Esophagus squamous epithelium (tissue), 5 donors: ENCODE measurements around the gene ATP8B3. TPM values are rescaled to one million over a fixed set of nuclear protein-coding genes. Genes with fewer than 3 reads are reported as not detected.

ENCODE experiments used
- DNase-seq: peaks from one replicate; lab custom pipeline; 2025; lab: John Stamatoyannopoulos, UW
- H3K27ac ChIP-seq, 4 donors: fragments of 200-600 bp; sonication (generic); one replicate each; pipeline ENCODE4 v1.5.1; 2016 to 2019; ENCODE audit warnings: mild to moderate bottlenecking in 1 of 4
- H3K27me3 ChIP-seq, 4 donors: fragments of 200-600 bp; sonication (generic); 1 replicate in 3 of 4; 2 replicates in 1 of 4; pipeline versions ENCODE4 v1.5.1 to v1.6.0; 2017 to 2021; ENCODE audit warnings: antibody characterized with exemption in 1 of 4
- H3K36me3 ChIP-seq, 3 donors: fragments of 200-600 bp; sonication (generic); one replicate each; pipeline ENCODE4 v1.5.1; 2016 to 2019
- H3K4me1 ChIP-seq, 3 donors: fragments of 200-600 bp; sonication (generic); one replicate each; pipeline ENCODE4 v1.5.1; 2017 to 2019
- H3K4me3 ChIP-seq, 4 donors: fragments of 200-600 bp; sonication (generic); 1 replicate in 3 of 4; 2 replicates in 1 of 4; pipeline ENCODE4 v1.5.1; 2016 to 2019; ENCODE audit warnings: mild to moderate bottlenecking in 2 of 4, moderate library complexity in 1 of 4
- H3K9me3 ChIP-seq, 3 donors: fragments of 200-600 bp; sonication (generic); one replicate each; pipeline ENCODE4 v1.5.1; 2016 to 2019
- POLR2A ChIP-seq, 4 donors: fragments of 450-650 bp; IDR thresholded peaks; one replicate each; pipeline ENCODE4 v1.6.1; 2017; ENCODE audit warnings: antibody characterized with exemption in 4 of 4, mild to moderate bottlenecking in 4 of 4, moderate library complexity in 3 of 4
- WGBS, 2 donors: methylation state at CpG; one replicate each; pipeline ENCODE4 v1.1.5; 2018; 5-methylcytosine and 5-hydroxymethylcytosine counted together
- intact Hi-C: fragments of 100-400 bp; cut with DNase I; formaldehyde crosslinking; loops from one replicate; pipeline ENCODE4 v1.15.0; 2022
- total RNA-seq, 4 donors: library from RNA; depleted of rRNA; stranded (reverse); fragments of >200 nt; gene quantifications; one replicate each; pipeline ENCODE4 v1.1.0, GENCODE V29; 2016
- TF ChIP-seq, protein P1 (sequence below), 6 experiments: fragments of 450-650 bp in 4 of 6; fragments of 200-600 bp in 2 of 6; sonication (generic) in 2 of 6; IDR thresholded peaks; one replicate each; pipeline ENCODE4 v1.5.1; 2016 to 2019; ENCODE audit warnings: antibody characterized with exemption in 6 of 6, mild to moderate bottlenecking in 4 of 6, moderate library complexity in 4 of 6
- donor health status: DM: yes; HTN: yes; CAD: no.

ATP8B3 gene
- total RNA-seq, 4 donors from 2014 or later = 0.57 to 3.0 (median 1.4) TPM

DNA sequence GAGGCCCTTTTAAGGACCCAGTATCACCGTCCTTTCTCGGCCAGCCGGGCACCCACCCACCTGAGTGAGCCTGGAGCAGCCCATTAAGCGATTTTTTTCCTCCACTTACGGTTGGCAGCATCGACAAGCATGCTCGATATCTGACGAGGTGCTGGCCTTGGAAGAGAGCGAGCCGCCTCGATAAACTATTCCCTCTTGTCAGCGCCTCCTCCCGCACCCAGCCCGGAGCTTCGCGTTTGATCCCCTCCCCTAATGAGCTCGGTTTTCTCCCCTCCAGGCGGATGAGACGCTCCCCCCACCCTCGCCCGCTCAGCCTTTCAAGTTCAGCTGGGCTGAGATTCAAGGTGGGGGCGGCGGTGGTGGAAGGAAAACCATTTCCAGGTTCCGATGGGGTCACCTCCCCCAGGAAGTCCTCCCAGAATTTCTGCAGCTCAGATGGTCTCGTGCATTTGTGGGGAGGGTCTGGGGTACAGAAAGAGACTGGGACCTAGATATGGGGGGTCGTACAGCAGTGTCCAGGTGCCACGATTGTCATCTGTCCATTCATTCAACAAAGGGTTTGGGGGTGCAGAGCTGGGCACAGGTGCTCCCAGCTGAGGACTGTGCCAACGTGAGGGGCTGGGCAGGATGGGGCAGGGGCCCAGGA, 77.6 kb downstream of the ATP8B3 start:
- no peaks in the 10 kb centered on the region for H3K9me3 ChIP-seq
- 9 to 25% methylated on average over 8 to 19 of the region's 28 CpGs for WGBS, 2 donors

More for the DNA sequence above, 77.6 kb downstream of the ATP8B3 start:
- Histone ChIP-seq H3K4me1 (no peaks in the 10 kb centered on the region), H3K27ac (no peak overlapping the region), H3K36me3 (no peaks in the 10 kb centered on the region), H3K27me3 (peaks cover 0 to 100% (median 9%) of the 10 kb centered on the region in 4 donors), H3K4me3 (no peak overlapping the region)
- intact Hi-C loops = no loop called here
- TF ChIP-seq, protein P1, sequence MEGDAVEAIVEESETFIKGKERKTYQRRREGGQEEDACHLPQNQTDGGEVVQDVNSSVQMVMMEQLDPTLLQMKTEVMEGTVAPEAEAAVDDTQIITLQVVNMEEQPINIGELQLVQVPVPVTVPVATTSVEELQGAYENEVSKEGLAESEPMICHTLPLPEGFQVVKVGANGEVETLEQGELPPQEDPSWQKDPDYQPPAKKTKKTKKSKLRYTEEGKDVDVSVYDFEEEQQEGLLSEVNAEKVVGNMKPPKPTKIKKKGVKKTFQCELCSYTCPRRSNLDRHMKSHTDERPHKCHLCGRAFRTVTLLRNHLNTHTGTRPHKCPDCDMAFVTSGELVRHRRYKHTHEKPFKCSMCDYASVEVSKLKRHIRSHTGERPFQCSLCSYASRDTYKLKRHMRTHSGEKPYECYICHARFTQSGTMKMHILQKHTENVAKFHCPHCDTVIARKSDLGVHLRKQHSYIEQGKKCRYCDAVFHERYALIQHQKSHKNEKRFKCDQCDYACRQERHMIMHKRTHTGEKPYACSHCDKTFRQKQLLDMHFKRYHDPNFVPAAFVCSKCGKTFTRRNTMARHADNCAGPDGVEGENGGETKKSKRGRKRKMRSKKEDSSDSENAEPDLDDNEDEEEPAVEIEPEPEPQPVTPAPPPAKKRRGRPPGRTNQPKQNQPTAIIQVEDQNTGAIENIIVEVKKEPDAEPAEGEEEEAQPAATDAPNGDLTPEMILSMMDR (IDR thresholded peaks at IDR 0.05) = no peak
- no peak for TF ChIP-seq POLR2A (IDR thresholded peaks at IDR 0.05)
- DNase-seq = no peak

Other genes starting within 250 kb of the ATP8B3 start
- 10 to 100 TPM; 21.4 to 26.6 (median 23.0) TPM for gene MEX3D, start 244.0 kb downstream of the ATP8B3 start, total RNA-seq
- gene MBD3, start 219.4 kb downstream of the ATP8B3 start, total RNA-seq = 10 to 100 TPM; 74.8 to 87.9 (median 84.3) TPM
- 10 to 100 TPM; 47.1 to 74.4 (median 59.1) TPM for gene UQCR11, start 206.8 kb downstream of the ATP8B3 start, total RNA-seq
- gene TCF3, start 159.7 kb downstream of the ATP8B3 start, total RNA-seq = 10 to 100 TPM; 29.9 to 66.0 (median 47.9) TPM
- gene ONECUT3, start 58.8 kb downstream of the ATP8B3 start, total RNA-seq = not detected
- gene REXO1, start 36.2 kb upstream of the ATP8B3 start, total RNA-seq = 10 to 100 TPM in 3 of 4 donors, 1 to 10 TPM in 1; 7.5 to 16.4 (median 15.4) TPM
- 10 to 100 TPM in 1 of 4 donors, 1 to 10 TPM in 3; 8.3 to 13.5 (median 9.1) TPM for gene KLF16, start 51.3 kb upstream of the ATP8B3 start, total RNA-seq
- 10 to 100 TPM; 78.4 to 91.7 (median 82.9) TPM for gene ABHD17A, start 73.2 kb upstream of the ATP8B3 start, total RNA-seq
- gene ADAT3, start 93.1 kb upstream of the ATP8B3 start, total RNA-seq = 10 to 100 TPM in 2 of 4 donors, 1 to 10 TPM in 2; 4.7 to 20.4 (median 11.1) TPM
- 100 to 1,000 TPM in 1 of 4 donors, 10 to 100 TPM in 3; 49.8 to 144 (median 83.9) TPM for gene SCAMP4, start 93.1 kb upstream of the ATP8B3 start, total RNA-seq
- gene CSNK1G2, start 128.9 kb upstream of the ATP8B3 start, total RNA-seq = 10 to 100 TPM; 40.4 to 68.9 (median 60.3) TPM
- gene BTBD2, start 203.4 kb upstream of the ATP8B3 start, total RNA-seq = 10 to 100 TPM; 42.3 to 79.0 (median 63.8) TPM
- 100 to 1,000 TPM; 147 to 300 (median 189) TPM for gene MKNK2, start 239.0 kb upstream of the ATP8B3 start, total RNA-seq